NCI-H82 treated with DMSO at 0.1 percent for 48 hours (cell line): ENCODE results near the gene NLK.
"Not testable (repeated sequence)": the region's sequence is repeated elsewhere in the genome, so short reads cannot be mapped to it uniquely, and the experiment has no call there.

Source experiments
- DNase-seq: peaks from one replicate; lab custom pipeline; 2025; ENCODE audit not compliant: unreplicated experiment; lab: John Stamatoyannopoulos, UW

NLK gene

GRCh38 chr17:28145348-28145747 is 102.9 kb downstream of the NLK start:
- no peak for DNase-seq

GRCh38 chr17:28147017-28147416 is 104.5 kb downstream of the NLK start:
- no peak for DNase-seq

- peak; percentile 74 for DNase-seq
Observed at GRCh38 chr17:28151001-28151400, 108.5 kb downstream of the NLK start.

GRCh38 chr17:28154214-28154613 is 111.7 kb downstream of the NLK start:
- DNase-seq = no peak

GRCh38 chr17:28155405-28155804 is 112.9 kb downstream of the NLK start:
- not testable (repeated sequence) for DNase-seq

- no peak for DNase-seq
Observed at GRCh38 chr17:28159004-28159403, 116.5 kb downstream of the NLK start.

- no peak for DNase-seq
Observed at GRCh38 chr17:28159924-28160323, 117.4 kb downstream of the NLK start.

GRCh38 chr17:28160610-28161009 is 118.1 kb downstream of the NLK start:
- DNase-seq = no peak

- no peak for DNase-seq
Observed at GRCh38 chr17:28161311-28161710, 118.8 kb downstream of the NLK start.

- DNase-seq = no peak
Observed at GRCh38 chr17:28166478-28166877, 124.0 kb downstream of the NLK start.

- no peak for DNase-seq
Observed at GRCh38 chr17:28169621-28170349, 127.3 kb downstream of the NLK start.

- DNase-seq = no peak
Observed at GRCh38 chr17:28170771-28171170, 128.3 kb downstream of the NLK start.

- DNase-seq = no peak
Observed at GRCh38 chr17:28173031-28173561, 130.6 kb downstream of the NLK start.

GRCh38 chr17:28173801-28174200 is 131.3 kb downstream of the NLK start:
- DNase-seq = no peak

GRCh38 chr17:28174352-28175046 is 132.0 kb downstream of the NLK start:
- no peak for DNase-seq

- no peak for DNase-seq
Observed at GRCh38 chr17:28177351-28177750, 134.9 kb downstream of the NLK start.

- no peak for DNase-seq
Observed at GRCh38 chr17:28178800-28179199, 136.3 kb downstream of the NLK start.

- no peak for DNase-seq
Observed at GRCh38 chr17:28180449-28180848, 138.0 kb downstream of the NLK start.

- no peak for DNase-seq
Observed at GRCh38 chr17:28181568-28181967, 139.1 kb downstream of the NLK start.

- DNase-seq = no peak
Observed at GRCh38 chr17:28182559-28182958, 140.1 kb downstream of the NLK start.

GRCh38 chr17:28185658-28186057 is 143.2 kb downstream of the NLK start:
- no peak for DNase-seq

GRCh38 chr17:28186472-28186871 is 144.0 kb downstream of the NLK start:
- DNase-seq = not testable (repeated sequence)
